ENCODE measurements around the gene CKB.

- TF ChIP-seq CTCF (IDR thresholded peaks at IDR 0.05; ENCODE audit: low read length) (no peak), EZH2phosphoT487 (IDR thresholded peaks at IDR 0.05; ENCODE audit: low read length) (no peak), EZH2 (optimal IDR thresholded peaks at IDR 0.05; ENCODE audit: low read depth, low read length) (no peak)
These were observed 20.0 kb upstream of the CKB start for GRCh38 chr14:103542605-103543088.

Measured in MM.1S (cell line).